H1 (cell line): ENCODE measurements around the gene IQUB. TPM values are rescaled to one million over a fixed set of nuclear protein-coding genes. Genes with fewer than 3 reads are reported as not detected.

ENCODE experiments used
- CTCF ChIA-PET: fragments of 300-600 bp; sonication (Branson Sonifier 250); formaldehyde crosslinking; loops from one replicate; lab custom pipeline; 2021; ENCODE audit not compliant: partially characterized antibody; lab: Charles Lee
- POLR2A ChIA-PET: fragments of 300-600 bp; sonication (Branson Sonifier 250); formaldehyde crosslinking; loops from one replicate; lab custom pipeline; 2021; ENCODE audit warnings: inconsistent platforms; ENCODE audit not compliant: partially characterized antibody; lab: Charles Lee
- DNase-seq, 2 experiments: peaks; one replicate each; pipeline versions ENCODE4 v3.0.0 to v3.0.0-alpha.2; 2010 to 2022; ENCODE audit warnings: low spot score in 2 of 2, low read depth in 1 of 2, mixed read lengths in 1 of 2
- FAIRE-seq: peaks from 2 replicates; lab custom pipeline; 2011; peaks lifted over from hg19 to GRCh38; lab: Jason Lieb, UNC
- H2AFZ ChIP-seq: 2 replicates; pipeline ENCODE4 v1.8.1; 2012; ENCODE audit warnings: low read length, inconsistent platforms
- H2AK5ac ChIP-seq: 2 replicates; pipeline ENCODE4 v1.6.1; 2013; ENCODE audit warnings: low read depth, low read length
- H2BK120ac ChIP-seq: replicated peaks from 2 replicates; pipeline ENCODE3; 2013; ENCODE audit warnings: low read depth, low read length, inconsistent platforms
- H2BK12ac ChIP-seq: 2 replicates; pipeline ENCODE4 v1.6.1; 2013; ENCODE audit warnings: low read depth, low read length
- H2BK15ac ChIP-seq: 2 replicates; pipeline ENCODE4 v1.6.1; 2013; ENCODE audit warnings: low read length
- H2BK20ac ChIP-seq: 2 replicates; pipeline ENCODE4 v1.6.1; 2013; ENCODE audit warnings: low read length
- H2BK5ac ChIP-seq: 2 replicates; pipeline ENCODE4 v1.6.1; 2013; ENCODE audit warnings: low read depth, low read length
- H3K14ac ChIP-seq: 2 replicates; pipeline ENCODE4 v1.6.1; 2013; ENCODE audit warnings: inconsistent platforms; ENCODE audit not compliant: insufficient read length
- H3K18ac ChIP-seq: 2 replicates; pipeline ENCODE4 v1.6.1; 2013; ENCODE audit warnings: low read length; ENCODE audit errors: extremely low read depth
- H3K23ac ChIP-seq: 2 replicates; pipeline ENCODE4 v1.6.1; 2013; ENCODE audit warnings: inconsistent platforms; ENCODE audit not compliant: insufficient read length
- H3K23me2 ChIP-seq: 2 replicates; pipeline ENCODE4 v1.6.1; 2013; ENCODE audit warnings: low read depth, low read length
- H3K27ac ChIP-seq: 2 replicates; pipeline ENCODE4 v1.6.1; 2011; ENCODE audit warnings: low read depth, low read length, inconsistent platforms
- H3K27me3 ChIP-seq, 4 experiments: replicated peaks in 1 of 4; 1 replicate in 1 of 4; 2 replicates in 3 of 4; pipeline versions ENCODE4 v1.6.1 to v1.8.1; 2011 to 2013; ENCODE audit warnings: low read length in 3 of 4, mild to moderate bottlenecking in 3 of 4, inconsistent platforms in 2 of 4, mixed read lengths in 2 of 4, moderate library complexity in 1 of 4; ENCODE audit not compliant: control insufficient read depth in 3 of 4, insufficient read depth in 3 of 4; ENCODE audit errors: extremely low read depth in 1 of 4
- H3K36me3 ChIP-seq, 4 experiments: 2 replicates each; pipeline versions ENCODE4 v1.6.1 to v1.8.1; 2011 to 2013; ENCODE audit warnings: mild to moderate bottlenecking in 4 of 4, low read length in 3 of 4, moderate library complexity in 2 of 4, control low read depth in 1 of 4, inconsistent platforms in 1 of 4; ENCODE audit not compliant: insufficient read depth in 4 of 4, control insufficient read depth in 2 of 4
- H3K4ac ChIP-seq: replicated peaks from 2 replicates; pipeline ENCODE3; 2013; ENCODE audit warnings: low read length, low read depth, mixed read lengths, inconsistent platforms; ENCODE audit not compliant: insufficient read length
- H3K4me1 ChIP-seq, 4 experiments: replicated peaks in 1 of 4; 1 replicate in 1 of 4; 2 replicates in 3 of 4; pipeline versions ENCODE4 v1.6.1 to v1.8.1; 2011 to 2013; ENCODE audit warnings: low read length in 3 of 4, inconsistent platforms in 2 of 4, mixed read lengths in 1 of 4; ENCODE audit not compliant: insufficient read depth in 4 of 4, control insufficient read depth in 3 of 4
- H3K4me2 ChIP-seq, 2 experiments: 2 replicates each; pipeline versions ENCODE4 v1.6.1 to v1.8.1; 2011 to 2013; ENCODE audit warnings: low read depth in 2 of 2, low read length in 2 of 2, control low read depth in 1 of 2, inconsistent platforms in 1 of 2, mild to moderate bottlenecking in 1 of 2; ENCODE audit not compliant: insufficient read depth in 1 of 2
- H3K4me3 ChIP-seq, 4 experiments: fragments of 200-600, 300-600 bp in 1 of 4; sonication (generic), shearing (Covaris generic), sonication (Bioruptor Twin) in 1 of 4; 2 replicates each; pipeline versions ENCODE4 v1.5.1 to v1.8.1; 2011 to 2016; ENCODE audit warnings: low read length in 4 of 4, low read depth in 3 of 4, control low read depth in 2 of 4, inconsistent platforms in 2 of 4, mild to moderate bottlenecking in 2 of 4, mixed read lengths in 1 of 4, moderate library complexity in 1 of 4; ENCODE audit not compliant: insufficient read depth in 2 of 4; ENCODE audit errors: extremely low read depth in 1 of 4
- H3K56ac ChIP-seq: replicated peaks from 2 replicates; pipeline ENCODE3; 2013; ENCODE audit warnings: low read depth, mild to moderate bottlenecking, mixed read lengths, low read length, inconsistent platforms; ENCODE audit not compliant: insufficient read length
- H3K79me1 ChIP-seq: 2 replicates; pipeline ENCODE4 v1.6.1; 2013; ENCODE audit warnings: low read depth, low read length, control low read depth
- H3K79me2 ChIP-seq, 2 experiments: 2 replicates each; pipeline versions ENCODE4 v1.6.1 to v1.8.1; 2012 to 2013; ENCODE audit warnings: low read length in 2 of 2, mild to moderate bottlenecking in 2 of 2, inconsistent platforms in 1 of 2; ENCODE audit not compliant: insufficient read depth in 2 of 2, control insufficient read depth in 1 of 2
- H3K9ac ChIP-seq, 4 experiments: replicated peaks in 1 of 4; 1 replicate in 1 of 4; 2 replicates in 3 of 4; pipeline versions ENCODE4 v1.6.1 to v1.8.1; 2011 to 2013; ENCODE audit warnings: low read depth in 3 of 4, low read length in 3 of 4, control low read depth in 2 of 4, mild to moderate bottlenecking in 2 of 4, moderate library complexity in 2 of 4, inconsistent platforms in 1 of 4; ENCODE audit errors: extremely low read depth in 1 of 4
- H3K9me3 ChIP-seq, 2 experiments: 2 replicates each; pipeline versions ENCODE4 v1.6.1 to v1.8.1; 2012 to 2013; ENCODE audit warnings: mild to moderate bottlenecking in 2 of 2, moderate library complexity in 2 of 2, control low read depth in 1 of 2, inconsistent platforms in 1 of 2, low read depth in 1 of 2, low read length in 1 of 2, mixed read lengths in 1 of 2; ENCODE audit not compliant: insufficient read depth in 2 of 2
- H4K20me1 ChIP-seq, 2 experiments: replicated peaks in 1 of 2; 2 replicates each; pipeline versions ENCODE3 to v1.8.1; 2011 to 2013; ENCODE audit warnings: inconsistent platforms in 2 of 2, low read length in 2 of 2, mild to moderate bottlenecking in 1 of 2; ENCODE audit not compliant: insufficient read depth in 2 of 2, control insufficient read depth in 1 of 2
- H4K5ac ChIP-seq: 2 replicates; pipeline ENCODE4 v1.6.1; 2013; ENCODE audit warnings: low read length, low read depth, mixed read lengths, inconsistent platforms; ENCODE audit not compliant: insufficient read length
- H4K8ac ChIP-seq: 2 replicates; pipeline ENCODE4 v1.8.0; 2013; ENCODE audit warnings: mild to moderate bottlenecking, moderate library complexity, low read length, inconsistent platforms; ENCODE audit not compliant: insufficient read depth; ENCODE audit errors: extremely low read depth
- H4K91ac ChIP-seq: replicated peaks from 2 replicates; pipeline ENCODE3; 2013; ENCODE audit warnings: low read length, mixed read lengths, inconsistent platforms; ENCODE audit not compliant: insufficient read length
- EP300 ChIP-seq, 2 experiments: IDR thresholded peaks; 1 replicate in 1 of 2; 2 replicates in 1 of 2; pipeline ENCODE4 v1.6.1; 2011 to 2012; ENCODE audit warnings: low read depth in 2 of 2, low read length in 2 of 2, mild to moderate bottlenecking in 2 of 2, borderline replicate concordance in 1 of 2, inconsistent platforms in 1 of 2, moderate library complexity in 1 of 2
- FOSL1 ChIP-seq: IDR thresholded peaks from 2 replicates; pipeline ENCODE4 v1.6.1; 2011; ENCODE audit warnings: mild to moderate bottlenecking, low read depth, low read length, moderate library complexity; ENCODE audit not compliant: insufficient read depth
- NANOG ChIP-seq: IDR thresholded peaks from 2 replicates; pipeline ENCODE4 v1.6.1; 2011; ENCODE audit warnings: low read length, low read depth, mild to moderate bottlenecking, inconsistent platforms; ENCODE audit not compliant: insufficient read depth, poor library complexity, severe bottlenecking
- WGBS, 2 experiments: shearing (Covaris generic) in 1 of 2; methylation state at CpG; one replicate each; pipeline versions ENCODE4 v1.1.6 to v1.1.7; 2013 to 2015; ENCODE audit warnings: low lambda C conversion rate in 2 of 2, mixed read lengths in 2 of 2, inconsistent platforms in 1 of 2, low coverage in 1 of 2, missing lambda C conversion rate in 1 of 2; ENCODE audit not compliant: insufficient replicate concordance in 2 of 2, insufficient coverage in 1 of 2, insufficient read length in 1 of 2; ENCODE audit errors: extremely low coverage in 1 of 2, missing lambda C conversion rate in 1 of 2; 5-methylcytosine and 5-hydroxymethylcytosine counted together
- polyA plus RNA-seq, 7 experiments: library from polyadenylated mRNA; depleted of rRNA in 3 of 7; stranded (reverse) in 5 of 7; unstranded in 2 of 7; fragments of >200 nt in 5 of 7; fragments of 200-250 nt in 2 of 7; gene quantifications; 1 replicate in 5 of 7; 2 replicates in 1 of 7; 4 replicates in 1 of 7; pipeline versions ENCODE4 v1.2.1 to v1.2.3, GENCODE V29; 2011 to 2013; ENCODE audit warnings: missing spikeins in 2 of 7, mixed read lengths in 2 of 7
- total RNA-seq: library from RNA; stranded (reverse); fragmentation: NEBNext Ultra II Directional; extraction: Animal tissue kit (Norgen Biotek cat#: 25700); gene quantifications from 2 replicates; pipeline ENCODE4 v1.2.1, GENCODE V29; 2021

The IQUB gene
- total and polyA plus RNA-seq, 2 of the 8 experiments (the other 6 are each of a cell fraction or from before 2014, with no cell fraction given): 0.12 to 0.82 TPM

GRCh38 chr7:123500878-123501489 lies 33.4 kb downstream of the IQUB start:
- Histone ChIP-seq H3K27me3 (no peaks in the 10 kb centered on the region), H2AFZ (no peak overlapping the region), H3K79me1 (no peaks in the 10 kb centered on the region), H3K36me3 (no peaks in the 10 kb centered on the region), H4K8ac (no peak overlapping the region), H3K9me3 (peaks cover 11 to 12% of the 10 kb centered on the region in 2 experiments; a peak in 2 of 4 replicates), H3K18ac (no peak overlapping the region), H3K14ac (no peak overlapping the region), H3K4me3 (no peak overlapping the region), H3K27ac (no peak overlapping the region), H4K91ac (no peak overlapping the region), H3K4me1 (peaks cover 0 to 6% (median 0%) of the 10 kb centered on the region in 4 experiments; a peak in 2 of 7 replicates), H3K23ac (no peak overlapping the region), H3K9ac (no peak overlapping the region), H3K4ac (no peak overlapping the region), H2BK5ac (no peak overlapping the region), H4K20me1 (no peaks in the 10 kb centered on the region), H3K4me2 (no peak overlapping the region), H2AK5ac (no peak overlapping the region), H3K23me2 (no peaks in the 10 kb centered on the region), H3K56ac (no peak overlapping the region), H2BK20ac (no peak overlapping the region), H2BK12ac (no peak overlapping the region; the same call in 1 of the 2 replicates), H2BK120ac (no peak overlapping the region), H2BK15ac (no peak overlapping the region), H4K5ac (no peak overlapping the region), H3K79me2 (no peaks in the 10 kb centered on the region)
- no peak for DNase-seq
- FAIRE-seq: no peak
- ChIA-PET POLR2A (no interaction called here), CTCF (interaction anchor here (1.7 kb wide), 1 partner anchor 8 kb away, joined by 7 read pairs; no protein-coding TSS in a partner anchor)
- TF ChIP-seq FOSL1 (no peak), NANOG (no peak), EP300 (IDR thresholded peaks at IDR 0.05; ENCODE audit: borderline replicate concordance in 1 of 2, low read depth in 2 of 2, low read length in 2 of 2) (no peak)
- WGBS, 2 experiments: 100% methylated on average over 1 of the region's 1 CpG; no CpG with 5 or more reads in 1 of the 2 experiments
